Endothelial cell of umbilical vein (primary cell): ENCODE measurements around the gene RAPGEF3. TPM values are rescaled to one million over a fixed set of nuclear protein-coding genes. Genes with fewer than 3 reads are reported as not detected.
A peak's percentile ranks its signal among the peaks of the same experiment; 100 is the strongest.

Source experiments
- BruUV-seq: library from RNA; stranded (reverse); fragments of 400-500 nt; replicated peaks from 2 replicates; lab custom pipeline; 2021; lab: Mats Ljungman, UMichigan
- CTCF ChIA-PET: fragments of 300-600, 350-600 bp; sonication (Branson Sonifier 250); formaldehyde crosslinking; loops from one replicate; lab custom pipeline; 2021; ENCODE audit warnings: antibody characterized with exemption, inconsistent platforms; lab: Charles Lee
- POLR2A ChIA-PET: fragments of 300-600, 350-600 bp; sonication (Branson Sonifier 250); formaldehyde crosslinking; loops from one replicate; lab custom pipeline; 2021; ENCODE audit warnings: antibody characterized with exemption, inconsistent platforms; lab: Charles Lee
- DNase-seq: peaks from one replicate; pipeline ENCODE4 v3.0.0-alpha.2; 2011; ENCODE audit warnings: low read depth, low spot score
- FAIRE-seq: peaks from 2 replicates; lab custom pipeline; 2011; peaks lifted over from hg19 to GRCh38; lab: Jason Lieb, UNC
- H2AFZ ChIP-seq: 2 replicates; pipeline ENCODE4 v1.6.0; 2012; ENCODE audit warnings: low read depth, low read length, control low read depth, inconsistent platforms
- H3K27ac ChIP-seq: 2 replicates; pipeline ENCODE4 v1.5.1; 2011; ENCODE audit warnings: low read depth, mild to moderate bottlenecking, control low read depth, low read length, moderate library complexity; ENCODE audit not compliant: insufficient read depth
- H3K27me3 ChIP-seq, 2 experiments: 2 replicates each; pipeline versions ENCODE4 v1.6.0 to v1.6.1; 2011; ENCODE audit warnings: low read length in 2 of 2, mixed read lengths in 1 of 2; ENCODE audit not compliant: control insufficient read depth in 2 of 2, insufficient read depth in 2 of 2
- H3K36me3 ChIP-seq, 2 experiments: 2 replicates in 1 of 2; 3 replicates in 1 of 2; pipeline ENCODE4 v1.5.1; 2011; ENCODE audit warnings: low read length in 2 of 2, mild to moderate bottlenecking in 1 of 2, moderate library complexity in 1 of 2; ENCODE audit not compliant: control insufficient read depth in 2 of 2, insufficient read depth in 2 of 2; ENCODE audit errors: extremely low read depth in 1 of 2
- H3K4me1 ChIP-seq: 3 replicates; pipeline ENCODE4 v1.5.1; 2011; ENCODE audit warnings: mild to moderate bottlenecking, low read length; ENCODE audit not compliant: control insufficient read depth, insufficient read depth; ENCODE audit errors: extremely low read depth
- H3K4me2 ChIP-seq: 2 replicates; pipeline ENCODE4 v1.6.1; 2011; ENCODE audit warnings: low read length, control low read depth, mixed read lengths; ENCODE audit not compliant: insufficient read depth
- H3K4me3 ChIP-seq, 3 experiments: fragments of 200-600 bp in 1 of 3; sonication (generic), shearing (Covaris generic) in 1 of 3; replicated peaks in 1 of 3; 2 replicates each; pipeline ENCODE4 v1.5.1; 2011 to 2016; ENCODE audit warnings: control low read depth in 3 of 3, low read length in 3 of 3, mild to moderate bottlenecking in 2 of 3, inconsistent platforms in 1 of 3, low read depth in 1 of 3, moderate library complexity in 1 of 3; ENCODE audit not compliant: insufficient read depth in 1 of 3
- H3K79me2 ChIP-seq: 2 replicates; pipeline ENCODE4 v1.6.0; 2012; ENCODE audit warnings: low read length, inconsistent platforms; ENCODE audit not compliant: control insufficient read depth, insufficient read depth
- H3K9ac ChIP-seq: replicated peaks from 2 replicates; pipeline ENCODE3; 2011; ENCODE audit warnings: low read length, control low read depth; ENCODE audit not compliant: insufficient read depth; ENCODE audit errors: extremely low read depth
- H3K9me1 ChIP-seq: replicated peaks from 3 replicates; pipeline ENCODE4 v1.6.0; 2011; ENCODE audit warnings: mild to moderate bottlenecking, low read length; ENCODE audit not compliant: control insufficient read depth, insufficient read depth; ENCODE audit errors: extremely low read depth
- H3K9me3 ChIP-seq: replicated peaks from 2 replicates; pipeline ENCODE4 v1.5.1; 2012; ENCODE audit warnings: low read length, inconsistent platforms; ENCODE audit not compliant: control insufficient read depth, insufficient read depth
- H4K20me1 ChIP-seq: replicated peaks from 2 replicates; pipeline ENCODE3; 2011; ENCODE audit warnings: mild to moderate bottlenecking, low read length; ENCODE audit not compliant: control insufficient read depth, insufficient read depth; ENCODE audit errors: extremely low read depth
- CTCF ChIP-seq, 2 donors: IDR thresholded peaks; 1 replicate in 1 of 2; 2 replicates in 1 of 2; pipeline ENCODE4 v1.5.1; 2011; ENCODE audit warnings: low read length in 2 of 2, mild to moderate bottlenecking in 2 of 2, moderate library complexity in 2 of 2, control low read depth in 1 of 2, inconsistent platforms in 1 of 2, low read depth in 1 of 2; ENCODE audit not compliant: insufficient read depth in 1 of 2; ENCODE audit errors: extremely low read depth in 1 of 2
- EZH2 ChIP-seq: IDR thresholded peaks from 2 replicates; pipeline ENCODE4 v1.6.1; 2012; ENCODE audit warnings: borderline replicate concordance, low read depth, mild to moderate bottlenecking, moderate library complexity, low read length, inconsistent platforms; ENCODE audit not compliant: severe bottlenecking
- FOS ChIP-seq: IDR thresholded peaks from 2 replicates; pipeline ENCODE4 v1.6.1; 2011; ENCODE audit warnings: mild to moderate bottlenecking, low read length, moderate library complexity, borderline replicate concordance; ENCODE audit not compliant: insufficient read depth
- GATA2 ChIP-seq: IDR thresholded peaks from 2 replicates; pipeline ENCODE4 v1.7.0; 2011; ENCODE audit warnings: low read depth, mild to moderate bottlenecking, moderate library complexity, mixed read lengths, low read length; ENCODE audit not compliant: insufficient read length, insufficient read depth
- POLR2AphosphoS5 ChIP-seq: IDR thresholded peaks from 2 replicates; pipeline ENCODE4 v1.6.1; 2012; ENCODE audit warnings: low read depth, mild to moderate bottlenecking, control low read depth, low read length, moderate library complexity; ENCODE audit not compliant: insufficient read depth
- dilution Hi-C: fragments of 300-500 bp; cut with MboI; formaldehyde crosslinking; loops from one replicate; pipeline ENCODE4 v1.15.0; 2019; ENCODE audit warnings: low sequenced_read_pairs; ENCODE audit not compliant: extremely low pct_ligation_motif_present
- intact Hi-C: fragments of 100-400 bp; cut with micrococcal nuclease; formaldehyde crosslinking; loops from one replicate; pipeline ENCODE4 v1.10.0; 2022
- polyA plus RNA-seq, 4 experiments: library from polyadenylated mRNA; depleted of rRNA in 3 of 4; stranded (reverse) in 3 of 4; unstranded in 1 of 4; fragments of >200 nt; gene quantifications; 2 replicates each; pipeline versions ENCODE4 v1.2.1 to v1.2.3, GENCODE V29; 2011 to 2012; ENCODE audit warnings: missing spikeins in 1 of 4
- total RNA-seq: library from RNA; stranded (reverse); gene quantifications from 2 replicates; pipeline ENCODE4 v1.2.3, GENCODE V29; 2021

The RAPGEF3 gene
- total and polyA plus RNA-seq, 2 donors (not counting 3 experiments of a cell fraction or from before 2014, with no cell fraction given), result 34.5 to 55.1 TPM

GRCh38 chr12:47805417-47805816 is 46.7 kb upstream of the RAPGEF3 start:
- no TSS peak for BruUV-seq
- intact Hi-C loops, result no loop called here
- POLR2A ChIA-PET, result no interaction called here
- no peak overlapping the region for H2AFZ ChIP-seq
- CTCF ChIA-PET, result interaction anchor here (1.0 to 12.5 kb wide), 4 partner anchors 12 to 144 kb away, joined by 3 to 229 read pairs (median 7); no protein-coding TSS in a partner anchor
- FAIRE-seq (peak; percentile 73), DNase-seq (no peak)
- dilution Hi-C loops, result no loop called here
- no peaks in the 10 kb centered on the region for H3K27me3 ChIP-seq
- H3K27ac ChIP-seq, result peak overlapping the region; percentile 11
- peaks cover 100% of the 10 kb centered on the region for H3K79me2 ChIP-seq
- peaks cover 88% of the 10 kb centered on the region for H3K4me1 ChIP-seq
- no peak overlapping the region for H3K4me3 ChIP-seq
- TF ChIP-seq EZH2, result no peak
- no peak for TF ChIP-seq FOS
- TF ChIP-seq POLR2AphosphoS5, result no peak
- no peak for TF ChIP-seq GATA2
- no peak for TF ChIP-seq CTCF (IDR thresholded peaks at IDR 0.05; ENCODE audit: extremely low read depth in 1 of 2, insufficient read depth in 1 of 2, low read depth in 1 of 2, low read length in 2 of 2)
- H3K4me2 ChIP-seq, result no peak overlapping the region
- no peaks in the 10 kb centered on the region for H3K9me3 ChIP-seq
- no peaks in the 10 kb centered on the region for H3K9me1 ChIP-seq
- peaks cover 10 to 13% of the 10 kb centered on the region in 2 experiments for H3K36me3 ChIP-seq
- no peak overlapping the region for H3K9ac ChIP-seq
- peaks cover 6% of the 10 kb centered on the region for H4K20me1 ChIP-seq
